Colonic mucosa (tissue), 4 donors: ENCODE data around the gene NUMA1. TPM values are rescaled to one million over a fixed set of nuclear protein-coding genes. Genes with fewer than 3 reads are reported as not detected.

Experiments
- DNase-seq: peaks from one replicate; pipeline ENCODE4 v3.0.0-alpha.2; 2020
- H3K27ac ChIP-seq: fragments of 200-600 bp; one replicate; pipeline ENCODE4 v1.8.0; 2021
- H3K27me3 ChIP-seq: fragments of 200-600 bp; one replicate; pipeline ENCODE4 v1.8.0; 2021
- H3K36me3 ChIP-seq: fragments of 200-600 bp; one replicate; pipeline ENCODE4 v1.8.0; 2021
- H3K4me1 ChIP-seq: fragments of 200-600 bp; one replicate; pipeline ENCODE4 v1.8.0; 2021; ENCODE audit warnings: mild to moderate bottlenecking
- H3K4me3 ChIP-seq: fragments of 200-600 bp; one replicate; pipeline ENCODE4 v1.8.0; 2021
- H3K9ac ChIP-seq, 2 donors: one replicate each; pipeline ENCODE4 v1.7.0; 2013; ENCODE audit warnings: control low read depth in 2 of 2, low read depth in 2 of 2, low read length in 2 of 2
- H3K9me3 ChIP-seq: fragments of 200-600 bp; one replicate; pipeline ENCODE4 v1.8.0; 2021
- CTCF ChIP-seq: fragments of 200-600 bp; IDR thresholded peaks from one replicate; pipeline ENCODE4 v1.8.0; 2022; ENCODE audit warnings: antibody characterized with exemption, mild to moderate bottlenecking
- intact Hi-C: fragments of 100-400 bp; cut with DNase I; formaldehyde crosslinking; loops from one replicate; pipeline ENCODE4 v1.14.1; 2022
- total RNA-seq, 2 donors: library from RNA; stranded (reverse); fragmentation: NEBNext Ultra II Directional in 1 of 2; extraction: Animal tissue kit (Norgen Biotek cat#: 25700) in 1 of 2; gene quantifications; one replicate each; pipeline ENCODE4 v1.2.1, GENCODE V29; 2021
- donor health status: healthy.
- donor health status: DM: no; HTN: no; CAD: no.
- donor health status: DM: no; HTN: no; CAD: no.

The NUMA1 gene
- total RNA-seq, 2 donors from 2014 or later: 154 to 158 TPM

GRCh38 chr11:71991494-71991893 is 88.8 kb downstream of the NUMA1 start:
- no peak for TF ChIP-seq CTCF
- H3K27ac ChIP-seq: no peak overlapping the region
- no peak for DNase-seq
- H3K4me3 ChIP-seq: no peak overlapping the region
- H3K9ac ChIP-seq: no peak overlapping the region
- no peaks in the 10 kb centered on the region for H3K36me3 ChIP-seq
- H3K9me3 ChIP-seq: no peaks in the 10 kb centered on the region
- no peaks in the 10 kb centered on the region for H3K27me3 ChIP-seq
- intact Hi-C loops: no loop called here
- H3K4me1 ChIP-seq: peaks cover 5% of the 10 kb centered on the region

DNA sequence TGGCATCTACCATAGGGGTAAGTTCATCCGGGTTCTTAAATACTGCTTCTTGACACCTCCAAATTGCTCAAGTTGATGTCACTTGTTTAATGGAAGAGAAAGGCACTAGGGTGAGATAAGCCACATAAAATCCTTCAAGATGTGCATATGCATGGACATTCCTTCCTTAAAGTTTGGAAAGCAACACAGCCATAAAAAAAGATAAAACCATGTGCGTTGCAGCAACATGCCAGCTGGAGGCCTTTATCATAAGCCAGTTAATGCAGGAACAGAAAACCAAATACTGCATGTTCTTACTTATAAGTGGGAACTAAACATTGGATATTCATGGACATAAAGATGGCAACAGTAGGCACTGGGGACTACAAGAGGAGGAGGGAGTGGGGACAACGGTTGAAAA is 89.6 kb downstream of the NUMA1 start:
- Histone ChIP-seq H3K9me3 (no peaks in the 10 kb centered on the region), H3K9ac (no peak overlapping the region), H3K4me3 (no peak overlapping the region), H3K27me3 (no peaks in the 10 kb centered on the region), H3K27ac (no peak overlapping the region), H3K36me3 (no peaks in the 10 kb centered on the region), H3K4me1 (peaks cover 5% of the 10 kb centered on the region)
- DNase-seq: no peak
- intact Hi-C loops: no loop called here
- no peak for TF ChIP-seq CTCF

GRCh38 chr11:71988050-71988449 is 92.3 kb downstream of the NUMA1 start:
- no peak overlapping the region for H3K4me3 ChIP-seq
- no peak for TF ChIP-seq CTCF
- no peaks in the 10 kb centered on the region for H3K36me3 ChIP-seq
- no peak for DNase-seq
- H3K9ac ChIP-seq: no peak overlapping the region
- intact Hi-C loops: no loop called here
- peaks cover 5% of the 10 kb centered on the region for H3K4me1 ChIP-seq
- no peaks in the 10 kb centered on the region for H3K9me3 ChIP-seq
- H3K27me3 ChIP-seq: no peaks in the 10 kb centered on the region
- H3K27ac ChIP-seq: no peak overlapping the region

- no peak overlapping the region for H3K9ac ChIP-seq
- DNase-seq: no peak
- peaks cover 5% of the 10 kb centered on the region for H3K4me1 ChIP-seq
- H3K4me3 ChIP-seq: no peak overlapping the region
- H3K27ac ChIP-seq: no peak overlapping the region
- H3K9me3 ChIP-seq: no peaks in the 10 kb centered on the region
- intact Hi-C loops: no loop called here
- no peaks in the 10 kb centered on the region for H3K36me3 ChIP-seq
- no peaks in the 10 kb centered on the region for H3K27me3 ChIP-seq
- no peak for TF ChIP-seq CTCF
Measured at GRCh38 chr11:71987521-71987920, 92.8 kb downstream of the NUMA1 start.

DNA sequence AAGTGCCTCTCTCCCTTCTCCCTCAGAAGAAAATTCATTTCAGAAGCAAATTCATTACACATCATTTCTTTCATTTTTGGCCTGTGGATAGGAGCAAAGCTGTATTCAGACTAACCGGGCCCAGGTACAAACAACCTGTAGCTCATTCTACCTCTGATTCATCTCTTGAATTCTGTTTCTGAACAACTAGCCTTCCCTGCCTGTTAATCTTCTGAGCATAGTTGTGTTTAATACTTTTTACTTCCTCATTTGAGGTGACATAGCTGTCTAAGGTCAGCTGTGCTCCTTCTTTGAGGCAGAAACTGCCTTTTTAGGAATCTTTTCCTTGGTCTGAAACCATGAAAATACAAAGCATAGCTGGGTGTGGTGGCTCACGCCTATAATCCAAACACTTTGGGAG is 94.2 kb downstream of the NUMA1 start:
- no peak overlapping the region for H3K27ac ChIP-seq
- intact Hi-C loops: no loop called here

More for the DNA sequence above, 94.2 kb downstream of the NUMA1 start:
- no peak for DNase-seq
- H3K27me3 ChIP-seq: no peaks in the 10 kb centered on the region
- no peaks in the 10 kb centered on the region for H3K9me3 ChIP-seq
- H3K36me3 ChIP-seq: no peaks in the 10 kb centered on the region
- no peak overlapping the region for H3K4me3 ChIP-seq
- H3K4me1 ChIP-seq: peaks cover 5% of the 10 kb centered on the region
- TF ChIP-seq CTCF: no peak
- no peak overlapping the region for H3K9ac ChIP-seq
